HL-60/S4 treated with phorbol 12-myristate 13-acetate at 8.2 ng/mL for 4 days and 3 days (cell line): ENCODE data around the gene SLC6A17.

Experiments
- in situ Hi-C: fragments of 300-500 bp; cut with MboI; formaldehyde crosslinking; loops from 2 replicates; pipeline ENCODE4 v1.15.0; 2022; ENCODE audit warnings: low sequenced_read_pairs

The SLC6A17 gene

GRCh38 chr1:110200666-110201065 is 50.4 kb downstream of the SLC6A17 start:
- in situ Hi-C loops = loop anchor here (10.0 kb wide), 2 partner anchors 104 to 254 kb away; partner anchors contain the start of gene PROK1

- in situ Hi-C loops = loop anchor here (10.0 kb wide), 2 partner anchors 104 to 254 kb away; partner anchors contain the start of gene PROK1
These were observed 51.0 kb downstream of the SLC6A17 start for GRCh38 chr1:110201157-110201825.

- in situ Hi-C loops = loop anchor here (10.0 kb wide), 2 partner anchors 102 to 252 kb away; partner anchors contain the start of gene PROK1
These were observed 52.8 kb downstream of the SLC6A17 start for GRCh38 chr1:110203021-110203661.

DNA sequence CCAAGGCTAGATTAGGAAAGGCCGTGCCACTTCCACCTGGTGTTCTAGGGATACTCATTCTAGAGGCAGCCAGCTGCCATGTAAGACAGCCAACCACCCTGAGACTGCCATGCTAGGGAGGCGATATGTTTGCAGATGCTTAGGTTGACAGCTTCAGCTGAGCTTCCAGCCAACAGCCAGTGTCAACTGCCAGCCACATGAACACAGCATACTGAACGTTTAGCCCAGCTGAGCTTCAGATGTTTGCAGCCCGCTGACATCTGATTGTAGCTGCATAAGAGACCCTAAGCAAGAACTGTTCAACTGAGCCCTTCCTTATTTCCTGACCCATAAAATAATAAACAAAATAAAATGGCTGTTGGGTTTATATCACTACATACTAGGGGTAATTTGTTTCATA is 54.9 kb downstream of the SLC6A17 start:
- in situ Hi-C loops = loop anchor here (10.0 kb wide), 2 partner anchors 100 to 250 kb away; partner anchors contain the start of gene PROK1

DNA sequence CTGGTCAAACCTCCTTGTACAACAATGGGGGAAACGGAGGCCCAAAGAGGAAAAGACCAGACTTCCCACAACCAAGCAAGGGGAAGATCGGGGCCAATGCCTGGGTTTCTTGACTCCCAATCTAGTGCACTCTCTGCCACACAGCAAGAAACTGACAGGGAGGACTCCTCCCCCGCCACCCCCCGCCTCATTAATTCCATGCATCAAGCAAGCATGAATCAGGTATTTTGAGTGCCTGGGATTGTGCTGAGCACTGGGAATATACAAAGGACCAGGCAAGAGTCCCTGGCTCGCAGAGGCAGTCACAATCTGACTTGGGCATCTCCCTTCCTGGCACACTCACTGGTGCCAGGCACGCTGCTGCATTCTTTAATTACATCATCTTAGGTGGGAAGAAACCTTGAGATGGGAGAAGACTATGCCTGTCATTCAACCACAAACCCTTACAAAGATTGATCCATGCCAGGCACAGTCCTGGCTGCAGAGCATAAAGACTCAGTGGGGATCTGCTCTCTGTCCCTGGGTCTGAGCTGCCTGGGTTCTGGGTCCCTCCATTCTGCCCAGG is 55.4 kb downstream of the SLC6A17 start:
- in situ Hi-C loops = loop anchor here (10.0 kb wide), 2 partner anchors 99 to 249 kb away; partner anchors contain the start of gene PROK1

DNA sequence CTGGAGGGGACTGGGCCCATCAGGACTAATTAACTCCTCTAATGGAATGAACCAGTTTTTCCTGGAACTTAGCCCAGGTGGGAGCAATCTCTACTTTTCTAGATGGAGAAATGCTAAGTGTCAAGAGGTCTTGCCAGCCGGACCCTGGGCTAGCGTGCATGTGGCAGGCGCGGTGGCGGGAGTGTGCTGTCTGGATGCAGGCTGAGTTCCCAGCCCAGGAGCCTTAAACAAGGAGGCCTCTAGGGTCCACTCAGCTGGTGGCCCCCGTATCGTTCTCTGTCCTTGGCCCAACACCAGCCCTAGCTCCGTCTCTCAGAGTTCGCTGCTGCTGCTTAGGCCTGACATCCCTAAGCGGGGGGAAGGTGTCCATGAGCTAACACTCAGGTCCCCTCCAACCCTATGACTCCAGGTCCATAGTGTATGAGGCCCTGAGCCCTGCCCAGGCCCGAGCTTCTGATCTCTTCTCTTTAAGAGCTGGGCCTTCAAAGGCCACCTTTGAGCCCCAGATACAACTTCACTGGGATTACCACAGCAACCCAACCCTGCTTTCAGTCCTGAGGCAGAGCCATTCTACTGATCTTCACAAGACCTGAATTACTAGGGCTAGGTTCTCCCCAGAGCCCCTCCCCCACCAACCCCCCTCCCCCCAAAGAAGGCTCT is 56.1 kb downstream of the SLC6A17 start:
- in situ Hi-C loops = loop anchor here (10.0 kb wide), 2 partner anchors 98 to 248 kb away; partner anchors contain the start of gene PROK1

DNA sequence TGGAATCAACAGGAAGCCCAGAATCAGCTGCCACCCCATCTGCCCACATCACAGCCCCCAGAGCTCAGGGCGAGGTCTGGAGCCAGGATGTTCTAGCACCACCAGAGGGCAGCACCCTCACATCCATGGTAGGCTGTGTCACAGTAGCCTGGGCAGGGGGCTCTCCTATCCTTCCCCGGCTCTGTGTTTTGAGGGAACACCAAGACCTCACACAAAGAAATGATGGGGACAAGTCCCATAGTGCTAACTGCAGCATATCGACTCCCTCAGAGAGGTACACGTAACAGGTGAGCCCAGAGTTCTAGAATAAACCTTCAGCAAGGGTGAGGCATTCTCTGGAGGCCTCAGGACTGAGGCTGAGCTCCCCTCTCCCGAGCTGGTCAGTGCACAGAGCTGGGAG is 57.5 kb downstream of the SLC6A17 start:
- in situ Hi-C loops = loop anchor here (10.0 kb wide), 2 partner anchors 97 to 247 kb away; partner anchors contain the start of gene PROK1

DNA sequence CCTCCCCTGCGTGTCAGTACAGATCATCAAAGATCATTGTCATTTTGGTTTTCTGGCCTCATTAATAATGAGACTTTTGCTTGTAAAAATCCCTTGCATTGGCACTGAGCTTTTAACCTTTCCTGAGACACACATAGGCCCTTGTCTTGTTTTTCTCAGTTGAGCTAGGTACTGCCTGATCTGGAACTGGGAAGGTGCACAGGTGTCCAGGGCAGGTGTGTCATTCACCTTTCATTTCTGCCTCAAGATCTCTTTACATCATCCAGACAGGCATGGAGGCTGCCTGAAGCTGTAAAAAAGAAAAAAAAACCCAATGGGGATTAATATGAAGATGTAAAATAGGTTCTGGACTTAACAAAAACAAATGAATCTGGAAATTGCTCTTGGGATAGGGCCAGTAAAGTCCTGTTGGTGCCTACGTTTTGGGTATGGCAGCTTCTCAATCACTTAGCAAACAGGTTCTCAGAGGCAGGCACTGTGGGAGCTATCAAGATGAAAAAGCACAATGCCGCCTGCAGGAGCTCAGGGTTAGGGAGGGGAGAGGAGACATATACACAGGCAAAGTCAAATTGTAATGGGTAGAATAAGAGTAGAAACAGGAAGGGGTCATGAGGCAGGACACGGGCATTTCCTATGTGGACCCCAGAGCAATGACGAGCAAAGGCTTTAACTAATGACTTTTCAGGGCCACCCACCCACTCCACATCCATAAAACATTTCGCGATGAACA is 58.8 kb downstream of the SLC6A17 start:
- in situ Hi-C loops = loop anchor here (10.0 kb wide), 2 partner anchors 96 to 246 kb away; partner anchors contain the start of gene PROK1

DNA sequence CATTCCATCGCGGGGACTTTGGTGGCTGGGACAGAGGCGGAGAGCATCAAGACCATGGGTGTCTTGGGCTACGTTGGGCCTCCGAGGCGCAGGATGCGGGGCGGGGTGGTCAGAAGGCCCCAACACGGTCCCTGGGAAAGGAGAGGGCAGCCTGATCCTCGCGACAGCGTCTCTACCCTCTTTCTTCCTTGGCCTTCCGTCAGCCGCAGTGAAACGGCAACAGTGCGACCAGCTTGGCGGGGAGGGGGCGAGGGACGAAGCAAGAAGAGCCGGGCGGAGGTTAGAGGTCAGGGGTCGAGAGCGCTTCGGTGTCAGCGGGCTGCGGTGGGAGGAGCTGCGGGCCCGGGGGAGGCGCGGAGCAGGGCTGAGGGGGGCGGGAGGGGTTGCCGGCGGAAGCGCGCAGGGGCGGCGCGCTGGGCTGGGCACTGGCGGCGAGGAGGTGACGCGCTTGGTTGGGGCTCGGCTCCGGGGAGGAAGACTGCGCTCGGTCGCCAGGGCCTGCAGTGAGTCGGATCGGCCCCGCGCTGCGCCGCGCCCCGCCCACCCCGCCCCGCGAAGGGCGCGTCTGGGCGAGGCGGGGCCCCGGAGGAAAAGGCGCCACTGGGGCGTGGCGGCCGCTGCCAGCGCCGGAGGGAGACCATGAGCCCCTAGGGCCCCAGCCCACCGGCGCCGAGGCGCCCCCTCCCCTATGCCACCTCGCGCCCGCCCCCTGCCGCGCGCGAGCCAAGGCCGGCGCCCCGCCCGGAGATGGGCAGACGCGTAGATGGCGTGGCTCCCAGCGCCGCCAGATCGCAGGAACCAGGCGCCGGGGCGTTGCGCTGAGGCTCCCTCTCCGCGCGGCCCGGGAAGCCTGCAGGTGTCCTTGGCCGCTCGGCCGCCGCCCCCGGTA is 59.7 kb downstream of the SLC6A17 start, which contains the start of gene KCNC4:
TSS of gene KCNC4 (plus strand) at position 600 of the 889 bp plus-strand sequence. CDS start 1,186 bp downstream, outside the sequence.
- in situ Hi-C loops = loop anchor here (10.0 kb wide), 2 partner anchors 95 to 245 kb away; partner anchors contain the start of gene PROK1

DNA sequence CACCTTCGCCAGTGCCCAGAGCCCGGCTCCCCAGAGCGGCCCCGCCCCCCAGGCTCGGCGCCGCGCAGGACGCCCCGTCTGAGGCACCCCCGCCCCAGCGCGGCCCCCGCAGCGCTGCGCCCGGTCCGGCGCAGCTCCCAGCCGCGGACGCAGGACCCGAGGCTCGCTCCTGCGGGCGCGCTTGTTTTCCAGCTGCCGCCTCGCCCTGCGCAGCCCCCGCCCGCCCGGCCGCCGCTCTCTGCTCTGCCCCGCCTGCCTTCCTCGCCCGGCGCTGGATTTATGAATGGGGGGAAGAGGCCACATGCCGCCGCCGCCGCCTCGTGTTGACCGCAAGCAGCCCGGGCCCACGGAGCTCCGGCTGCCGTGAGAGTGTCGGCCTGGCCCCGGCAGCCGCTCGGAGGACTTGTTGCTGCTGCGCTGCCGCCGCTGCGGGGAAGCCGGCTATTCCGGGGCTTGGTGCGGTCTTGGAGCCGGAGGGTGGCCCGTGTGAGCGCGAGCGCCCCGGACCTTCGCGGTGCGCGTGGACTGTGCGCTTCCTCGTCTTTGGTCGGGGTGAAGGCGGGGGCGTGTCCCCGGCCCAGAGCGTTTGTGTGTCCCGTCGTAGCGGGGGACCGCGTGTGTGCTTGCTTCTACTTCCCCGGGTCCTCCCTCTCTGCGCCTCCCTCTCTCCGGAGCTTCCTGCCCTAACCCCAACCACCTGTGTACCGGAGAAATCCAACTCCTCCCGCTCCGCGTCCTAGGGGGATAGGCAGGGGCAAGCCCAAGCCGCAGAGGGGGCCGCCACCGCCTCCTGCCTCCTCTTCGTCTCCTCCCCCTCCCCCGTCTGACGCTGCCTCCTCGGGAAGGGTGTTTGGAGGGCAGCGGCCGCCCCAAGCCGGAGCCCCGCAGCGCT is 60.6 kb downstream of the SLC6A17 start:
- in situ Hi-C loops = no loop called here

DNA sequence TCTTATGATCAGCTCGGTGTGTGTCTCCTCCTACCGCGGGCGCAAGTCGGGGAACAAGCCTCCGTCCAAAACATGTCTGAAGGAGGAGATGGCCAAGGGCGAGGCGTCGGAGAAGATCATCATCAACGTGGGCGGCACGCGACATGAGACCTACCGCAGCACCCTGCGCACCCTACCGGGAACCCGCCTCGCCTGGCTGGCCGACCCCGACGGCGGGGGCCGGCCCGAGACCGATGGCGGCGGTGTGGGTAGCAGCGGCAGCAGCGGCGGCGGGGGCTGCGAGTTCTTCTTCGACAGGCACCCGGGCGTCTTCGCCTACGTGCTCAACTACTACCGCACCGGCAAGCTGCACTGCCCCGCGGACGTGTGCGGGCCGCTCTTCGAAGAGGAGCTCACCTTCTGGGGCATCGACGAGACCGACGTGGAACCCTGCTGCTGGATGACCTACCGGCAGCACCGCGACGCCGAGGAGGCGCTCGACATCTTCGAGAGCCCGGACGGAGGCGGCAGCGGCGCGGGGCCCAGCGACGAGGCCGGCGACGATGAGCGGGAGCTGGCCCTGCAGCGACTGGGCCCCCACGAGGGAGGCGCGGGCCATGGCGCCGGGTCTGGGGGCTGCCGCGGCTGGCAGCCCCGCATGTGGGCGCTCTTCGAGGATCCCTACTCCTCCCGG is 61.3 kb downstream of the SLC6A17 start:
- in situ Hi-C loops = no loop called here

- in situ Hi-C loops = no loop called here
These were observed 62.2 kb downstream of the SLC6A17 start for GRCh38 chr1:110212169-110213142.

GRCh38 chr1:110213143-110213540 is 62.8 kb downstream of the SLC6A17 start:
- in situ Hi-C loops = no loop called here

- in situ Hi-C loops = no loop called here
These were observed 64.4 kb downstream of the SLC6A17 start for GRCh38 chr1:110214454-110215404.
